Neutrophil (primary cell): ENCODE results near the gene TXNDC12.

Experiments used
- H3K27ac ChIP-seq: fragments of 200-600 bp; sonication (generic); 2 replicates; pipeline ENCODE4 v1.5.1; 2016; ENCODE audit warnings: mild to moderate bottlenecking, moderate library complexity
- H3K27me3 ChIP-seq: fragments of 200-600 bp; sonication (generic); 2 replicates; pipeline ENCODE4 v1.6.0; 2016; ENCODE audit warnings: mild to moderate bottlenecking
- H3K36me3 ChIP-seq: fragments of 200-600 bp; sonication (generic); 2 replicates; pipeline ENCODE4 v1.5.1; 2017
- H3K4me1 ChIP-seq, 2 experiments: fragments of 200-600 bp in 1 of 2; sonication (generic) in 1 of 2; 1 replicate in 1 of 2; 2 replicates in 1 of 2; pipeline versions ENCODE4 v1.5.1 to v1.6.1; 2013 to 2016; ENCODE audit warnings: low read depth in 1 of 2, low read length in 1 of 2, mild to moderate bottlenecking in 1 of 2, moderate library complexity in 1 of 2; ENCODE audit not compliant: control insufficient read depth in 1 of 2, insufficient read depth in 1 of 2
- H3K4me3 ChIP-seq, 2 experiments: fragments of 200-600 bp in 1 of 2; sonication (generic) in 1 of 2; 1 replicate in 1 of 2; 2 replicates in 1 of 2; pipeline ENCODE4 v1.5.1; 2013 to 2016; ENCODE audit warnings: low read depth in 1 of 2, low read length in 1 of 2, mild to moderate bottlenecking in 1 of 2, moderate library complexity in 1 of 2
- H3K9me3 ChIP-seq: fragments of 200-600 bp; sonication (generic); 2 replicates; pipeline ENCODE4 v1.5.1; 2016
- TF ChIP-seq, protein P1 (sequence below): fragments of 200-600 bp; sonication (generic); IDR thresholded peaks from 2 replicates; pipeline ENCODE4 v1.5.1; 2016; ENCODE audit warnings: antibody characterized with exemption

Gene TXNDC12

DNA sequence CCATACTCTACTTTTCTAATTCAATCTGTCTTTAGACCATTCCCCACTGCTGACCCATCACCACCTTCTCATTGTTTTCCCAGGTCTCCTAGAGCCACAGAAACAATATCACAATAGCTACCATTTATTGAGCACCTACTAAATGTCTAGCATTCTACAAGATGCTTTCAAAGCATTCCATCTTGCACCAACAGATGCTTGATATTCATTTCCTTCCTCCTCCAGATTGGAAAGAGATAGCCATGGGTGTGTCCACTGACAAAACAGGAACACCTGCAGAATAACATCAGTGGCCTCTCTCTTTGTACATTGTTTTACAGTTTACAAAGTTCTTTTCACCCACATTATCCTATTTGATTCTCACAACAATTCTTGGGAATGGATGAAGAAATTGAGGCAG, 66.7 kb downstream of the TXNDC12 start:
- TF ChIP-seq, protein P1, sequence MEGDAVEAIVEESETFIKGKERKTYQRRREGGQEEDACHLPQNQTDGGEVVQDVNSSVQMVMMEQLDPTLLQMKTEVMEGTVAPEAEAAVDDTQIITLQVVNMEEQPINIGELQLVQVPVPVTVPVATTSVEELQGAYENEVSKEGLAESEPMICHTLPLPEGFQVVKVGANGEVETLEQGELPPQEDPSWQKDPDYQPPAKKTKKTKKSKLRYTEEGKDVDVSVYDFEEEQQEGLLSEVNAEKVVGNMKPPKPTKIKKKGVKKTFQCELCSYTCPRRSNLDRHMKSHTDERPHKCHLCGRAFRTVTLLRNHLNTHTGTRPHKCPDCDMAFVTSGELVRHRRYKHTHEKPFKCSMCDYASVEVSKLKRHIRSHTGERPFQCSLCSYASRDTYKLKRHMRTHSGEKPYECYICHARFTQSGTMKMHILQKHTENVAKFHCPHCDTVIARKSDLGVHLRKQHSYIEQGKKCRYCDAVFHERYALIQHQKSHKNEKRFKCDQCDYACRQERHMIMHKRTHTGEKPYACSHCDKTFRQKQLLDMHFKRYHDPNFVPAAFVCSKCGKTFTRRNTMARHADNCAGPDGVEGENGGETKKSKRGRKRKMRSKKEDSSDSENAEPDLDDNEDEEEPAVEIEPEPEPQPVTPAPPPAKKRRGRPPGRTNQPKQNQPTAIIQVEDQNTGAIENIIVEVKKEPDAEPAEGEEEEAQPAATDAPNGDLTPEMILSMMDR: no peak
- Histone ChIP-seq H3K36me3 (no peaks in the 10 kb centered on the region), H3K27me3 (peaks cover 70% of the 10 kb centered on the region), H3K9me3 (no peaks in the 10 kb centered on the region), H3K4me1 (peaks cover 0 to 6% of the 10 kb centered on the region in 2 experiments), H3K27ac (no peak overlapping the region), H3K4me3 (no peak overlapping the region)

DNA sequence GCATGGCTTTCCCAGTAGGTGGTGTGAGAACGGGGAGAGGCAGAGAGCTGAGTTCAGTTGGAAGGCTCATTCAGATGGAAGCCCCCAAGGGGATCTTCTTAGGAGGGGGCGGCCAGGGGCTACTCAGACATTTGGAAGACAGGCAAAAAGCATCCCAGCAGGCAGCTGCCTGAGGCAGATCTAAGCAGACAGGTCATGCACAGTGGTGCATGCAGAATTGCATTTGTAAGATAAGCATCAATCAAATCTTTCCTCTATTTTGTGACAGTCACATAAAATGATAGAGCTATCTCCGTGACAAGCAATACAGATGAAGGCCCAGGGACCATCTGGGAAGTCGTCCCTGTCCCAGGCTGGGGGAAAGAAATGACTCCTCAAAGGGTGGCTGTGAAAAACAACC, 68.3 kb downstream of the TXNDC12 start:
- Histone ChIP-seq H3K36me3 (no peaks in the 10 kb centered on the region), H3K4me3 (no peak overlapping the region), H3K27ac (no peak overlapping the region), H3K4me1 (peaks cover 0 to 6% of the 10 kb centered on the region in 2 experiments), H3K9me3 (no peaks in the 10 kb centered on the region), H3K27me3 (peaks cover 55% of the 10 kb centered on the region)
- TF ChIP-seq, protein P1: no peak

DNA sequence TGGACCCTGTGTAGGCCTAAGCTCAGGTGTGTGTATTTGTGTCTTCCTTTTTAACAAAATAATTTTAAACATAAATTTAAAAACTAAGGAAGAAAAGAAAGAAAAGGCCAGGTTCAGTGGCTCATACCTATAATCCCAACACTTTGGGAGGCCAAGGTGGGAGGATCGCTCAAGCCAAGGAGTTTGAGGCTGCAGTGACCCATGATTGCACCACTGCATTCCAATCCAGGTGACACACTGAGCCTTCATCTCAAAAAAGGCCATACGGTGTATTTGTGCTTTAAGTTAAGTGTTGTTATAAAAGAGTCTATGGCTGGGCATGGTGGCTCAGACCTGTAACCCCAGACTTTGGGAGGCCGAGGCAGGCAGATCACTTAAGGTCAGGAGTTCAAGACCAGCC, 72.8 kb downstream of the TXNDC12 start:
- no peaks in the 10 kb centered on the region for H3K4me1 ChIP-seq
- TF ChIP-seq, protein P1: no peak
- no peaks in the 10 kb centered on the region for H3K9me3 ChIP-seq
- no peaks in the 10 kb centered on the region for H3K36me3 ChIP-seq
- peaks cover 19% of the 10 kb centered on the region for H3K27me3 ChIP-seq
- H3K4me3 ChIP-seq: no peak overlapping the region
- H3K27ac ChIP-seq: no peak overlapping the region

DNA sequence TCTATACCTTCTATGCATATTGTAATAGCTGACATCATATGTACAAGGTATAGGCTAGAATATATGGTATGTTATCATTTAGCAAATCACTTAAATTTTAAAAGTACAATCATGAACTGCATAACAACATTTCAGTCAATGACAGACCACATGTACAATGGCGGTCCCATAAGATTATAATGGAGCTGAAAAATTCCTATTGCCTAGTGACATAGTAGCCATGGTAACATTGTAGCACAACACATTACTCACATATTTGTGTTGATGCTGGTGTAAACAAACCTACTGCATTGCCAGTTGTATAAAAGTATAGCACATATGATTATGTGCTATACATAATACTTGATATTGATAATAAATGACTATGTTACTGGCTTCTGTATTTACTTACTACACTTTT, 73.4 kb downstream of the TXNDC12 start:
- no peaks in the 10 kb centered on the region for H3K36me3 ChIP-seq
- no peaks in the 10 kb centered on the region for H3K4me1 ChIP-seq
- TF ChIP-seq, protein P1: no peak
- no peaks in the 10 kb centered on the region for H3K9me3 ChIP-seq
- H3K27ac ChIP-seq: no peak overlapping the region
- no peak overlapping the region for H3K4me3 ChIP-seq
- peaks cover 13% of the 10 kb centered on the region for H3K27me3 ChIP-seq

DNA sequence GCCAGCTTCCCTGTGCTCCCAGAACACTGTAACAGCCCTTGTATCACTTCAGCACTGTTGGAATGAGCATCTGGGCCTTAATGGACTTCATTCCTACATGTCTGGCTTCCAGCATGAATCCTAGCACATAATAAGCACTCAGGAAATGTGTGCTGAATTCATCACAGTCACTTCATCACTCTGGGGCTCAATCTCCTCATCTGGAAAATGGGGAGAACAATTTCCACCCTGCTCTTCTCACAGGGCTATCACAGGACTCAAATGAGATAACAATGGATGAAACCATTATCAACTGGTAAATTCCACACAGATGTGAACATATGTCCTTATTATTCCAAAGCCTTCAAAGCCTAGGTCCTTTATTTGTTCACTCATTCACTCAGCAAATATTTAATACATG, 76.9 kb downstream of the TXNDC12 start:
- no peaks in the 10 kb centered on the region for H3K4me1 ChIP-seq
- TF ChIP-seq, protein P1: no peak
- H3K36me3 ChIP-seq: no peaks in the 10 kb centered on the region
- H3K27me3 ChIP-seq: peaks cover 10% of the 10 kb centered on the region
- no peaks in the 10 kb centered on the region for H3K9me3 ChIP-seq
- no peak overlapping the region for H3K27ac ChIP-seq
- no peak overlapping the region for H3K4me3 ChIP-seq
